SJCRH30 (cell line): ENCODE results near the gene URGCP. TPM values are rescaled to one million over a fixed set of nuclear protein-coding genes. Genes with fewer than 3 reads are reported as not detected.

Experiments used
- DNase-seq, 2 experiments: peaks; one replicate each; pipeline ENCODE4 v3.0.0-alpha.2; 2015 to 2020
- H3K27ac ChIP-seq: fragments of 250-450 bp; sonication (Bioruptor Pico); 2 replicates; pipeline ENCODE4 v1.5.1; 2020; ENCODE audit warnings: mild to moderate bottlenecking, moderate library complexity
- H3K27me3 ChIP-seq: fragments of 250-450 bp; sonication (Bioruptor Pico); 2 replicates; pipeline ENCODE4 v1.5.1; 2020; ENCODE audit warnings: mild to moderate bottlenecking, moderate library complexity
- H3K36me3 ChIP-seq: fragments of 250-450 bp; sonication (Bioruptor Pico); 2 replicates; pipeline ENCODE4 v1.5.1; 2020; ENCODE audit warnings: mild to moderate bottlenecking, moderate library complexity
- H3K4me1 ChIP-seq: fragments of 250-450 bp; sonication (Bioruptor Pico); 2 replicates; pipeline ENCODE4 v1.5.1; 2020; ENCODE audit warnings: mild to moderate bottlenecking, moderate library complexity
- H3K4me3 ChIP-seq: fragments of 250-450 bp; sonication (Bioruptor Pico); 2 replicates; pipeline ENCODE4 v1.5.1; 2020; ENCODE audit warnings: mild to moderate bottlenecking, moderate library complexity
- H3K9me3 ChIP-seq: fragments of 250-450 bp; sonication (Bioruptor Pico); replicated peaks from 2 replicates; pipeline ENCODE4 v1.5.1; 2020; ENCODE audit warnings: mild to moderate bottlenecking, moderate library complexity
- total RNA-seq: library from RNA; depleted of rRNA; stranded (reverse); fragments of >200 nt; shearing (Covaris generic); gene quantifications from 2 replicates; pipeline ENCODE4 v1.2.3, GENCODE V29; 2014

URGCP gene
- total RNA-seq, 1 experiment from 2014 or later, result 17.4 TPM

GRCh38 chr7:43872406-43873110 is 33.8 kb downstream of the URGCP start:
- no peak for DNase-seq
- H3K4me3 ChIP-seq, result no peak overlapping the region
- peaks cover 3% of the 10 kb centered on the region; the same call in 1 of the 2 replicates for H3K9me3 ChIP-seq
- no peaks in the 10 kb centered on the region; the same call in 1 of the 2 replicates for H3K4me1 ChIP-seq
- H3K36me3 ChIP-seq, result peaks cover 9% of the 10 kb centered on the region
- no peaks in the 10 kb centered on the region for H3K27me3 ChIP-seq
- H3K27ac ChIP-seq, result no peak overlapping the region

GRCh38 chr7:43871064-43871463 is 35.3 kb downstream of the URGCP start:
- no peak for DNase-seq
- Histone ChIP-seq H3K4me1 (no peaks in the 10 kb centered on the region; the same call in 1 of the 2 replicates), H3K9me3 (peaks cover 3% of the 10 kb centered on the region; the same call in 1 of the 2 replicates), H3K4me3 (no peak overlapping the region), H3K27ac (no peak overlapping the region), H3K27me3 (no peaks in the 10 kb centered on the region), H3K36me3 (peaks cover 9% of the 10 kb centered on the region)

GRCh38 chr7:43870316-43870715 is 36.1 kb downstream of the URGCP start:
- peak overlapping the region; percentile 83 for H3K27ac ChIP-seq
- H3K4me3 ChIP-seq, result peak overlapping the region; percentile 85
- peak in 1 of 2 experiments; percentile 22 for DNase-seq
- H3K9me3 ChIP-seq, result peaks cover 3% of the 10 kb centered on the region; the same call in 1 of the 2 replicates
- H3K27me3 ChIP-seq, result no peaks in the 10 kb centered on the region
- H3K4me1 ChIP-seq, result no peaks in the 10 kb centered on the region; the same call in 1 of the 2 replicates
- peaks cover 11% of the 10 kb centered on the region for H3K36me3 ChIP-seq

- Histone ChIP-seq H3K9me3 (peaks cover 3% of the 10 kb centered on the region; the same call in 1 of the 2 replicates), H3K27me3 (no peaks in the 10 kb centered on the region), H3K27ac (peak overlapping the region; percentile 83), H3K36me3 (peaks cover 11% of the 10 kb centered on the region), H3K4me3 (peak overlapping the region; percentile 85), H3K4me1 (no peaks in the 10 kb centered on the region; the same call in 1 of the 2 replicates)
- DNase-seq, result no peak
These were observed 36.5 kb downstream of the URGCP start for GRCh38 chr7:43869867-43870240.

- Histone ChIP-seq H3K4me1 (no peaks in the 10 kb centered on the region; the same call in 1 of the 2 replicates), H3K27ac (peak within 1 kb of the TSS; percentile 83), H3K9me3 (peaks cover 3% of the 10 kb centered on the region; the same call in 1 of the 2 replicates), H3K27me3 (no peaks in the 10 kb centered on the region), H3K36me3 (peaks cover 11% of the 10 kb centered on the region), H3K4me3 (peak within 1 kb of the TSS; percentile 85)
- DNase-seq, result peak; percentile 97 to 98
These were observed 37.2 kb downstream of the URGCP start, which contains the start of gene MRPS24 for GRCh38 chr7:43869006-43869866. Gene MRPS24 (minus strand): TSS chr7:43869517. CDS start chr7:43869495, 22 bp downstream.

- H3K4me1 ChIP-seq, result no peaks in the 10 kb centered on the region; the same call in 1 of the 2 replicates
- H3K4me3 ChIP-seq, result peak overlapping the region; percentile 85
- no peaks in the 10 kb centered on the region for H3K27me3 ChIP-seq
- peaks cover 11% of the 10 kb centered on the region for H3K36me3 ChIP-seq
- no peak for DNase-seq
- H3K9me3 ChIP-seq, result peaks cover 3% of the 10 kb centered on the region; the same call in 1 of the 2 replicates
- no peak overlapping the region; the same call in 1 of the 2 replicates for H3K27ac ChIP-seq
These were observed 37.8 kb downstream of the URGCP start for GRCh38 chr7:43868681-43869005.

GRCh38 chr7:43868181-43868580 is 38.2 kb downstream of the URGCP start:
- no peak for DNase-seq
- H3K4me3 ChIP-seq, result peak overlapping the region; percentile 85
- peaks cover 11% of the 10 kb centered on the region for H3K36me3 ChIP-seq
- H3K4me1 ChIP-seq, result no peaks in the 10 kb centered on the region; the same call in 1 of the 2 replicates
- no peak overlapping the region for H3K27ac ChIP-seq
- peaks cover 3% of the 10 kb centered on the region; the same call in 1 of the 2 replicates for H3K9me3 ChIP-seq
- no peaks in the 10 kb centered on the region for H3K27me3 ChIP-seq

GRCh38 chr7:43865277-43865676 is 41.1 kb downstream of the URGCP start:
- Histone ChIP-seq H3K9me3 (no peaks in the 10 kb centered on the region; the same call in 1 of the 2 replicates), H3K4me1 (no peaks in the 10 kb centered on the region; the same call in 1 of the 2 replicates), H3K27ac (no peak overlapping the region), H3K4me3 (no peak overlapping the region), H3K27me3 (no peaks in the 10 kb centered on the region), H3K36me3 (peaks cover 11% of the 10 kb centered on the region)
- no peak for DNase-seq

GRCh38 chr7:43864126-43864525 is 42.3 kb downstream of the URGCP start:
- Histone ChIP-seq H3K4me3 (no peak overlapping the region), H3K36me3 (peaks cover 11% of the 10 kb centered on the region), H3K9me3 (no peaks in the 10 kb centered on the region; the same call in 1 of the 2 replicates), H3K27me3 (no peaks in the 10 kb centered on the region), H3K27ac (no peak overlapping the region), H3K4me1 (no peaks in the 10 kb centered on the region)
- DNase-seq, result no peak

GRCh38 chr7:43856996-43857395 is 49.4 kb downstream of the URGCP start:
- Histone ChIP-seq H3K4me3 (no peak overlapping the region), H3K9me3 (no peaks in the 10 kb centered on the region; the same call in none of the 2 replicates), H3K36me3 (no peaks in the 10 kb centered on the region), H3K27me3 (no peaks in the 10 kb centered on the region), H3K27ac (no peak overlapping the region), H3K4me1 (no peaks in the 10 kb centered on the region)
- DNase-seq, result no peak

GRCh38 chr7:43856316-43856715 is 50.1 kb downstream of the URGCP start:
- Histone ChIP-seq H3K4me3 (no peak overlapping the region), H3K27ac (no peak overlapping the region)

GRCh38 chr7:43855176-43855575 is 51.2 kb downstream of the URGCP start:
- H3K4me3 ChIP-seq, result no peak overlapping the region
- H3K27ac ChIP-seq, result no peak overlapping the region
- H3K9me3 ChIP-seq, result no peaks in the 10 kb centered on the region; the same call in none of the 2 replicates
- no peak for DNase-seq
- no peaks in the 10 kb centered on the region for H3K27me3 ChIP-seq
- no peaks in the 10 kb centered on the region for H3K36me3 ChIP-seq
- H3K4me1 ChIP-seq, result no peaks in the 10 kb centered on the region; the same call in 1 of the 2 replicates

More at GRCh38 chr7:43856316-43856715, 50.1 kb downstream of the URGCP start:
- Histone ChIP-seq H3K36me3 (no peaks in the 10 kb centered on the region), H3K27me3 (no peaks in the 10 kb centered on the region), H3K4me1 (no peaks in the 10 kb centered on the region), H3K9me3 (no peaks in the 10 kb centered on the region; the same call in none of the 2 replicates)
- DNase-seq, result no peak

GRCh38 chr7:43851805-43852204 is 54.6 kb downstream of the URGCP start:
- Histone ChIP-seq H3K4me1 (no peaks in the 10 kb centered on the region; the same call in 1 of the 2 replicates), H3K27me3 (no peaks in the 10 kb centered on the region), H3K36me3 (no peaks in the 10 kb centered on the region), H3K9me3 (no peaks in the 10 kb centered on the region), H3K4me3 (no peak overlapping the region), H3K27ac (no peak overlapping the region)
- no peak for DNase-seq

- Histone ChIP-seq H3K4me1 (no peaks in the 10 kb centered on the region; the same call in 1 of the 2 replicates), H3K27ac (no peak overlapping the region), H3K4me3 (no peak overlapping the region), H3K27me3 (no peaks in the 10 kb centered on the region; the same call in 1 of the 2 replicates), H3K9me3 (no peaks in the 10 kb centered on the region), H3K36me3 (no peaks in the 10 kb centered on the region)
- peak in 1 of 2 experiments; percentile 45 for DNase-seq
These were observed 55.9 kb downstream of the URGCP start for GRCh38 chr7:43850348-43851116.
